NCI-H2107 (cell line): ENCODE measurements around the gene MUC12.
"Not testable (repeated sequence)": the region's sequence is repeated elsewhere in the genome, so short reads cannot be mapped to it uniquely, and the experiment has no call there.

Source experiments
- DNase-seq: peaks from one replicate; lab custom pipeline; 2025; lab: John Stamatoyannopoulos, UW

MUC12 gene, protein sequence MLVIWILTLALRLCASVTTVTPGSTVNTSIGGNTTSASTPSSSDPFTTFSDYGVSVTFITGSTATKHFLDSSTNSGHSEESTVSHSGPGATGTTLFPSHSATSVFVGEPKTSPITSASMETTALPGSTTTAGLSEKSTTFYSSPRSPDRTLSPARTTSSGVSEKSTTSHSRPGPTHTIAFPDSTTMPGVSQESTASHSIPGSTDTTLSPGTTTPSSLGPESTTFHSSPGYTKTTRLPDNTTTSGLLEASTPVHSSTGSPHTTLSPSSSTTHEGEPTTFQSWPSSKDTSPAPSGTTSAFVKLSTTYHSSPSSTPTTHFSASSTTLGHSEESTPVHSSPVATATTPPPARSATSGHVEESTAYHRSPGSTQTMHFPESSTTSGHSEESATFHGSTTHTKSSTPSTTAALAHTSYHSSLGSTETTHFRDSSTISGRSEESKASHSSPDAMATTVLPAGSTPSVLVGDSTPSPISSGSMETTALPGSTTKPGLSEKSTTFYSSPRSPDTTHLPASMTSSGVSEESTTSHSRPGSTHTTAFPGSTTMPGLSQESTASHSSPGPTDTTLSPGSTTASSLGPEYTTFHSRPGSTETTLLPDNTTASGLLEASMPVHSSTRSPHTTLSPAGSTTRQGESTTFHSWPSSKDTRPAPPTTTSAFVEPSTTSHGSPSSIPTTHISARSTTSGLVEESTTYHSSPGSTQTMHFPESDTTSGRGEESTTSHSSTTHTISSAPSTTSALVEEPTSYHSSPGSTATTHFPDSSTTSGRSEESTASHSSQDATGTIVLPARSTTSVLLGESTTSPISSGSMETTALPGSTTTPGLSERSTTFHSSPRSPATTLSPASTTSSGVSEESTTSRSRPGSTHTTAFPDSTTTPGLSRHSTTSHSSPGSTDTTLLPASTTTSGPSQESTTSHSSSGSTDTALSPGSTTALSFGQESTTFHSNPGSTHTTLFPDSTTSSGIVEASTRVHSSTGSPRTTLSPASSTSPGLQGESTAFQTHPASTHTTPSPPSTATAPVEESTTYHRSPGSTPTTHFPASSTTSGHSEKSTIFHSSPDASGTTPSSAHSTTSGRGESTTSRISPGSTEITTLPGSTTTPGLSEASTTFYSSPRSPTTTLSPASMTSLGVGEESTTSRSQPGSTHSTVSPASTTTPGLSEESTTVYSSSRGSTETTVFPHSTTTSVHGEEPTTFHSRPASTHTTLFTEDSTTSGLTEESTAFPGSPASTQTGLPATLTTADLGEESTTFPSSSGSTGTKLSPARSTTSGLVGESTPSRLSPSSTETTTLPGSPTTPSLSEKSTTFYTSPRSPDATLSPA (N-terminal part only)

DNA sequence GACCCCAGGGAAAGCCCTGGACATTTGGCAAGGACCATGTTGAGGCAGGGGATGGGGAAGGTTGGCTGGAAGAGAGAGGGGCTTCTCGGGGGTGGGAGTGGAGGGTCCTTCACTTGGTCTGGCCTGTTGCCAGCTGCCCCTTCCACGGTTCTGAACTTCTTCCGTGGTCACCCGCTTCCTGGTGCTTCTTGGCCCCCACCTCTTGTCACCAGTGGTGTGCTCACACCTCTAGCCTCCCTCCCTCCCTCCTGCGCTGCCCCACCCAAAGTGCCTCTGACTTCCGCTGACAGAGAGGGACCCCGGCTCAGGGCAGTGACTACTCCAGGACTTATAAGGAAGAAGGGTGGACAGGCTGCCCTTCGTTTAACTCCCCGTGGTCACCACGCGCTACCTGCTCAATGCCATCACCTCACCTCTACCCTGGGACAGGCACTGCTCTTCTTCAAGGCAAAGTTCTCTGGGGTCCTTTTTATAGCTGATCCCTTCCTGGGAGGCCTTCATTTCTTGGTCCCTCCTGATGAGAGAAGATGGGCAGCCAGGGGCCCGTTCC lies at the start of gene MUC12:
Gene MUC12, plus strand, starts transcription at position 500 of the 550 bp plus-strand sequence. CDS start 58 bp downstream, outside the sequence.
- no peak for DNase-seq

DNA sequence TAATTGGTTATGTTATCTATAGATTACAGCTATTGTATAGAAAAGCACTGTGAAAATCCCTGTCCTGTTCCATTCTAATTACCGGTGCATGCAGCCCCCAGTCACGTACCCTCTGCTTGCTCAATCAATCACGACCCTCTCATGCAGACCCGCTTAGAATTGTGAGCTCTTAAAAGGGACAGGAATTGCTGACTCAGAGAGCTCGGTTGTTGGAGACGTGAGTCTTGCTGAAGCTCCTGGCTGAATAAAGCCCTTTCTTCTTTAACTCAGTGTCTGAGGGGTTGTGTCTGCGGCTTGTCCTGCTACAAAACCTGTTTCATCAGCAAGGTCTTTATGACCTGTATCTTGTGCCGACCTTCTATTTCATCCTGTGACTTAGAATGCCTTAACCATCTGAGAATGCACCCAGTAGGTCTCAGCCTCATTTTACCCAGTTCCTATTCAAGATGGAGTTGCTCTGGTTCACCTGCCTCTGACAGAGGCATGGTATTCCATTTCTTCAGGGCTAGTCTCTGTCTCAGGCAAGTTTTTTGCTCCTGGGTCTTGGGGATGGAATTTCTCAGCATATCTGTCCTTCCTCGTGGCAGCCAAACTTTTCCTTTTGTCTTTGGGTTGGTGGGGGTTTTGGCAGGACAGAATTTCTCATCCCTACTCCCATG lies 49.5 kb upstream of the MUC12 start:
- DNase-seq, result not testable (repeated sequence)

DNA sequence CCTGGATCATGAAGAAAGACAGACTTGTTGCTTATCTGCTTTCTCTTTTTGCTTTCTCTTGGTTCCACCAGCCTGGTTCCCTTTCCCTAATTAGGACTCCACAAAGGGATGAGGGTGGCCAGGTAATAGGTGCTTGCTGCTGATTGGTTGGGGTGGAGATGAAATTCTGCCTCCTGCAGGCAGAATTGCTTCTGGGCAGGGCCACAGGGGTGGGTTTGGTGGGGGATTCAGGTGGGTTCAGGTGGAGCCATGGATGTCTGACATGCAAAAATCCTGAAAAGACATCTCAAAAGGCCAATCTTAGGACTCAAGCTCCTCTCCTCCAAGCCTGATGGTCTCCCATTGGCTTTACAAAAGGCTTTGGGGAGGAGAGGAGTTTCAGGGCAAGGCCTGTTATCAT lies 48.3 kb upstream of the MUC12 start:
- DNase-seq, result no peak

DNA sequence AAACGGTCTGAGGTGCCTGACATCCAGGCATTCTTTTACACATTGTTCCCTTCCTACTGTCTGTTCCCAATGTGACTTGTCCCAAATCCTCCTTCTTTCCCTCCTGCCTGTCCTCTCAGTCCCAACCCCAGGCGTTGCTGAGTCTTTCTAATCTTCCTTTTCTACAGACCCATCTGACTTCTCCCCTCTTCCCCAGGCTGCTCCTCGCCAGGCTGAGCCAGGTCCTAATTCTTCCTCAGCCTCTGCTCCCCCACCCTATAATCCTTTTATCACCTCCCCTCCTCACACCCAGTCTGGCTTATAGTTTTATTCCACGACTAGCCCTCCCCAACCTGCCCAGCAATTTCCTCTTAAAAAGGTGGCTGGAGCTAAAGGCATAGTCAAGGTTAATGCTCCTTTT lies 45.7 kb upstream of the MUC12 start:
- DNase-seq, result not testable (repeated sequence)

DNA sequence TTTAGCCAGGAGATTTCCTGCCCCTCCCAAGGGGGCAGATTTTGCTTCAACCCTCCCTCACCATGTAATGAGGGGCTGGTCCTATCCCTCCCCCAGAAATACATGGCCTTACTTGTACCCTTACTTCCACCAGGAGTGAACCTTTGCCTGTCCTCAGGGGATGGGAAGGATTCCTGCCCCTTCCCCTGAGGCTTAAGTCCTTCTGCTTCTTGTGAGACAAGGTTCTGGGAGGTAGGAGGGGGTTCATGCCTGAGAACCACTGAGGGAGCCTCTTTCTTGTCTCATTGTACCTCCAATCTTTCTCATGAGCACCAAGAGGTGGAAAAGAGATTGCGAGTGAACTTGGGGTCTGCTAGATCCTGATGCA lies 39.6 kb upstream of the MUC12 start:
- DNase-seq, result no peak

DNA sequence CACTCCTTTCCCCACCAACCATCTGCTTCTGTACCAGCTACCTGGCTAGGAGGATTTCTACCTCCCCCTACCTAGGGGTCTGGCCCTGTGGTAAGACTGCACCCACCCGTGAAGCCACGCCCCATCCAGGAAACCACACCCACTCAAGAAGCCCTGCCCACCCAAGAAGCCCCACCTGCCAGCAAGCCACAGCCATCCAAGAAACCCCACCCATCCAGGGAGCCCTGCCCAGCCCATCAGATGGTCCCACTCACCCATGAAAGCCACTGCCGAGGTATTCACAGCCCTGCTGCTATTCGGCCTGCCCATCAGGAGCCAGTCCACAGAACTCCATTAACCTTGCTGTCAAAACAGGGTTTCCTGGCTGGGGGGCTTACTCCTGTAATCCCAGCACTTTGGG lies 35.6 kb upstream of the MUC12 start:
- DNase-seq, result no peak

DNA sequence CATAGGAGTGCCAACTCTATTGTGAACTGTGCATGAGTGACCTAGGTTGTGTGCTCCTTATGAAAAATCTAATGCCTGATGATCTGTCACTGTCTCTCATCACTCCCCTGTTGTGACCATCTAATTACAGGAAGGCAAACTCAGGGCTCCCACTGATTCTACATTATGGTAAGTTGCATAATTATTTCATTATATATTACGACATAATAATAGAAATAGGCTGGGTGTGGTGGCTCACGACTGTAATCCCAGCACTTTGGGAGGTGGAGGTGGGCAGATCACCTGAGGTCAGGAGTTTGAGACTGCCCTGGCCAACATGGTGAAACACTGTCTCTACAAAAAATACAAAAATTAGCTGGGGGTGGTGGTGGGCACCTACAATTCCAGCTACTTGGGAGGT lies 34.0 kb upstream of the MUC12 start:
- DNase-seq, result not testable (repeated sequence)

DNA sequence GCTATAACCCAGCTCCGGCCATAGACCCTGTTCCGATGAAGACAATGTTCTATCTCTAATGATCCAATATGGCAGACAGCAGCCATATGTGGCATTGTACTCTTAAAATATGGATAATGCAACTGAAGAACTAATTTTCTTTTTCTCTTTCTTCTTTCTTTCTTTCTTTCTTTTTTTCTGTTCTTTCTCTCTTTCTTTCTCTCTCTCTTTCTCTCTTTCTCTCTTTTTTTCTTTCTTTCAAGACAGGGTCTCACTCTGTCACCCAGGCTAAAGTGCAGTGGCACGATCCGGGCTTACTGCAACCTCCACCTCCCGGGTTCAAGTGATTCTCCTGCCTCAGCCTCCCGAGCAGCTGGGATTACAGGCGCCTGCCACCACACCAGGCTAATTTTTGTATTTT lies 33.2 kb upstream of the MUC12 start:
- DNase-seq, result not testable (repeated sequence)

DNA sequence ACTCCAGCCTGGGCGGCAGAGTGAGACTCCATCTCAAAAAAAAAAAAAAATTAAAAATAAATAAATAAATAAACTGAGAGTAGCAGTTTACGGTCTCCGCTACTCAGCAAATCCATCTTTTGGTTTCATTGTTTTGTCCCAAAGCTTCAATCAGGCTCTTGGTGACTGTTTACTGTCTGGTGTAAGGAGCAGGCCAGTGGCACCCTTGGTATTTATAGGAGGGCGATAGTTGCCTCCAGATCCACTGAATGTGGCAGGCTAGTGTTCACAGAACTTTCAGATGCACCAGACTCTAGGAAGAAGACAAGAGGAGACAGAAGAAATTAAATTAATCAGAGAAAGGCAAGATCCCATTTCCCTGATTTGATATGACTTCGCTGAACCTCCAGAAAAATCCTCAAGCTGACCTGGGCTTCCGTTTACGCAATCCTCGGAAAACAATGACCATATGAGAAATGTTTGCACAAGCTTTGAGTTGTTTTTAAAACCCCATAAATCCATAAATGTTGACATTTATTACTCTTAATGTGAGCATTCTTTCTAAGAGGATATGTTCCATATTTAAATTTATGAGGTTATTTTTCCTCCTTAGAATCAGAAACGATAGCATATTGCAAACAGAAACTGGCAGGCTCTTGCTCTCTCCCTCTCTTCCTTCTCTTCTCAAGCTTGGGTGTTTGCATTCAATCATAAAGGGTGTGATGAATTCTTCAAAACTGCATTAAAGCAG lies 27.2 kb upstream of the MUC12 start:
- DNase-seq, result no peak

DNA sequence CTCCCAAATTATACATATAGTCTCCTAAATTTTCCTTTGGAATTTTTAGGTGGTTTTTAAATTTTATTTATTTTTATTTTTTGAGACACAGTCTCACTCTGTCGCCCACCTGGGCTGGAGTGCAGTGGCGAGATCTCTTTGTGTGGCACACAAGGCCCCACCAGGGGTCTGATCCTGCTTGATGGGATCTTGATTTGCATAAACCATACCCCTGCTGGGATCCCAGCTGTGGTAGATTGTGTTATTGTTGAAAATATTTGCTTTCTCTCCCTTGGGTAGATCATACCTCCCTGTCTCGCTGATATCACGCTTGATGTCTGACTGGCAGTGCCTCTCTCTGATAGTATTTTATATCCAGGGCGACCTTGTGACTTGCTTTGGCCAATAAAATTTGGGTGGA lies 25.7 kb upstream of the MUC12 start:
- DNase-seq, result no peak

DNA sequence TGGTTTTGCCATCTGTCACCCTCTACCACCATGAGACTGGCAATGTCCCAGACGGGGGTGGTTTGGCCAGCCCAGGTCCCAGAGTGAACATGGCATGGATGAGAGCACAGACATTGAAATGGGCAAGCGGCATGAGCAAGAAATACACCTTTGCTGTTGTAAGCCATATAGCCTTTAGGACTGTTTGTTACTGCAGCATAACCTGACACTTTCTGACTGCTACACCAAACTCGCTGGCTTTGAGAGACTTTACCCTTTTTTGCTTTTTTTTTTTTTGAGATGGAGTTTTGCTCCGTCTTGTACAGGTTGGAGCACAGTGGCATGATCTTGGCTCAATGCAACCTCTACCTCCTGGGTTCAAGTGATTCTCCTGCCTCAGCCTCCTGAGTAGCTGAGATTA lies 25.2 kb upstream of the MUC12 start:
- DNase-seq, result no peak

DNA sequence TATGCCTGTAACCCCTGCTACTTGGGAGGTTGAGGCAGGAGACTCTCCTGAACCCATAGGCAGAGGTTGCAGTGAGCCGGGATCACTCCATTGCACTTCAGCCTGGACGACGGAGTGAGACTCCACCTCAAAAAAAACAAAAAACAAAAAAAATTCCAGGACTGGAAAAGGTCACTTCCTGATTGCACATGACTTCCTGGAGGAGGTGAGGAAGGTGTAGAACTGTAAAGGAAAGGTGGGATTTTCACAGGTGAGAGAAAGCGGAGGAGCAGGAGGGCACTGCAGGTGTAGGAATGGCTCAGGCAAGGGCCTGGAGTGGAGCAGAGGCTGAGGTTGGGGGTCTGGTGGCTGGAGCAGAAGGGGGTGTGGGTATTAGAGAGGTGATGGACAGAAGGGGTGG lies 23.3 kb upstream of the MUC12 start:
- DNase-seq, result no peak

DNA sequence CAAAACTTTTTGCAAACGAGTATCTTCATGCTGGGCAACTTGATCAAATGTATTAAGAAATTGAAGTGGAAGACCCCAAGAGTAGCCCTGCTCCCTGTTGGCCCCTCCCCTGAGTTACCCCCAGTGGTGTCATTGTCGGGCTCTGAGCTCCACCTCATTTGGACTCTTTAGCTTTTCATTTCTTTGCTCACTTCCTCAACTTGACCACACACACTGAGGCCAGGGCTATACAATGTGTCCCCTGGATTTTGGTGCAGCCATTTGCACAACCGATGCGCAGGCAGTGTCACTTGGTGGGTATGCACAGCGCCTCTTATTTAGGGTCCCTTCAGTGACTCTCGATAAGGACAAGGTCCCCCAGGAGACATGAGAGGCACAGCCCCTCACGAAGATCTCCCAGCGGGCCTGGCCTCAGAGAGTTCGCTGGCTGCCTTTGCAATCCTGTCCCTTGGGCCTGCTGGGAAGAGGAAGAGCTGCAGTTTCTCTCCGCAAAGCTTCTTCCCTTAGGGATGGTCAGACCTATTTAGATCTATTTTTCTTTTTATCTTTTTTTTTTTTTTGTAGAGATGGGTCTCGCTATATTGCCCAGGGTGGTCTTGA lies 22.5 kb upstream of the MUC12 start:
- no peak for DNase-seq

DNA sequence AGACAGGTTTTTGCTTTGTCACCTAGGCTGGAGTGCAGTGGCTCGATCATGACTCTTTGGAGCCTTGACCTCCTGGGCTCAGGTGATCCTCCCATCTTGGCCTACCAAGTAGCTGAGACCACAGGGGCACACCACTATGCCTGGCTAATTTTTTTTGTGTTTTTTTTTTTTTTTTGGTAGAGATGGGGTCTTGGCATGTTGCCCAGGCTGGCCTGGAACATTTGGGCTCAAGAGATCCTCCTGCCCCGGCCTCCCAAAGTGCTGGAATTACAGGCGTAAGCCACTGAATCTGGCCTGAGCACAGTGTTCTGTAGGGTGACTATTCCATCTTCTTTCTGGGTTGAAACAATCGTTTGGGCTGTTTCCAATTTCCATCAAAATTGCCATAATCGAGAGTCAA lies 21.6 kb upstream of the MUC12 start:
- no peak for DNase-seq

DNA sequence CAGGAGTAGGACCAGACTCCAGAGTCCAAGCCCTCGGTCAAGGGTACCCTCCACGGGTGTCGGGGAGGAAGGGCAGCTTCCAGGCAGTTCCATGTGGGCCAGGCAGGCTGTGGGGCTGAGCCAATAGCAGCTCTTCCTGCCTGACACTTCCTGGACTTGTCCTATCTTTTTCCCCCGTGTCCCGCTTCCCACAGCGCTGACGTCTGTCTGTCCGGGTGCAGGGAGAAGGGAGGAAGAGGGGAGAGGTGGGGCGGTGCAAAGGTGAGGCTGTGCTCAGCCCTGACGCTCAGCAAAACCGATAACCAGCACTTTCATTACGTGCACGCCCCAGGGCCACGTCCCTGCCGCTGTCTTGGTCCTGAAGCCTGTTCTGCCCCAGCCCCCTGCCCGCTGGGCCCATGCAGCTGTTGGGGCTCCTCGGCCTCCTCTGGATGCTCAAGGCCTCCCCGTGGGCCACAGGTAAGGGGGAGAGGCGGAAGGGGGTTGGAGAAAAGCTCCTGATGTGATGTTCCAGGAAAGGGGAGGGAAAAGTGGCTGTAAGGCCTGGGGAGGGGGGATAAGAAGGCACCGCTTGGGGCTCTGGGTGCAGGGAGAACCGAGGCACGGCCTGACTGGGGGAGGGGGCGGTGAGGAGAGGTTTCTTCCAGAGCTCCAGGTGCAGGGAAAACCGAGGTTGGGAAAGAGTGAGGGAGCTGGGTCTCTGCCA lies 20.0 kb upstream of the MUC12 start, which contains the start of gene MUC3A:
Gene MUC3A, plus strand, starts transcription at position 308 of the 706 bp plus-strand sequence. Its CDS starts 91 bp downstream, at position 399.
- no peak for DNase-seq

DNA sequence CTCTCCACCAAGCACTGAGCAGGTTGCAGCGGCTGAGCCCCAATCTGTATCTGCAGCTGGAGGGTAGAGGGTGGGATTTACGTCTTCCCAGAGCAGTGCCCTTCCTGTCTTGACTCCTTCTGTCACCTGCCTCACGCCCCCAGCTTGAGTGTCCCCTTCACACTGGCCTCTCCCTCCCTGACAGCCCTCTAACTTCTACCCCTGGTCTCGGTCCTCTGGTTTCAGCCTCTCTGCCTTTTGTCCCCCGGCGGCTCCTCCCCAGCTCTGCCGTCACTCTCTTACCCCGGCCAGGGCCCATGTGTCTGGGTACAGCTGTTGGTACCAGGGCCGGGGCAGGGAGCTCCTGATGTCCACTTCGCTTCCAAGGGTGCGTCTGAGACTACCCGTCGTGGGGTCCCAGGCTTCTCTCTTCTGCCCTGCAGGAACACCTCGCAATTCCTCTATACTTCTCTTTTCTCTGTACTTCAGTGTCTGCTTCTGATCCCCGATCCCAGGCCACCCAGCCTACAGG lies 19.4 kb upstream of the MUC12 start:
- DNase-seq, result no peak

DNA sequence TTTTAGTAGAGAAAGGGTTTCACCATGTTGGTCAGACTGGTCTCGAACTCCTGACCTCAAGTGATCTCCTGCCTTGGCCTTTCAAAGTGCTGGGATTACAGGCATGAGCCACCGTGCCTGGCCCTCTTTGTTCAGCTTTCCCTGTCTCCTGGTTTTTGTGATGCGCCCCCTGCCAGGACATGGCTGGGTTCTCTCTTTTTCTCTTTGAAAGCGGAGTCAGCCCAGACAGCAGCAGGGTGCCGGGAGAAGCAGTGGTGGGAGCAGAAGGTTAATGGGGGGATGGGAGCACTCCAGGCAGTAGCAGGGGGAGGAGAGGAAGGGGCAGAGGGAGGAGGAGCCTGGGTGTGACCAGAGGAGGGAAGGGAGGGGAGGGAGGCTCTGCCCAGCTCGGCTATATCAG lies 18.2 kb upstream of the MUC12 start:
- no peak for DNase-seq

DNA sequence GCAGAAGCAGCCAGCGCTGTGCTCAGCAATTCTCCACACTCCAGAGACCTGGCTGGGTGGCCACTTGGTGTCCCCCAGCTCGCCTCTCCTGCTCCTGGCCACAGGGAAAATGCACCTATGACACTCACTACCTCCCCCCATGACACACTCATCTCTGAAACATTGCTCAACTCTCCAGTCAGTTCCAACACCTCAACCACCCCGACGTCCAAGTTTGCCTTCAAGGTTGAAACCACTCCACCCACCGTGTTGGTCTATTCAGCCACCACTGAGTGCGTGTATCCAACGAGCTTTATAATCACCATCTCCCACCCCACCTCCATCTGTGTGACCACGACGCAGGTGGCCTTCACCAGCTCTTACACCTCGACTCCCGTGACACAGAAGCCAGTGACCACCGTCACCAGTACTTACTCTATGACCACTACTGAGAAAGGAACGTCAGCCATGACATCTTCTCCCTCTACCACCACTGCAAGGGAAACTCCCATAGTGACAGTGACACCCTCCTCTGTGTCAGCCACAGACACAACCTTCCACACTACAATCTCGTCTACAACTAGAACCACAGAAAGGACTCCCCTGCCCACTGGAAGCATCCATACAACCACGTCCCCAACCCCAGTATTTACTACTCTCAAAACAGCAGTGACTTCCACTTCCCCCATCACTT lies 17.3 kb upstream of the MUC12 start:
- DNase-seq, result no peak

DNA sequence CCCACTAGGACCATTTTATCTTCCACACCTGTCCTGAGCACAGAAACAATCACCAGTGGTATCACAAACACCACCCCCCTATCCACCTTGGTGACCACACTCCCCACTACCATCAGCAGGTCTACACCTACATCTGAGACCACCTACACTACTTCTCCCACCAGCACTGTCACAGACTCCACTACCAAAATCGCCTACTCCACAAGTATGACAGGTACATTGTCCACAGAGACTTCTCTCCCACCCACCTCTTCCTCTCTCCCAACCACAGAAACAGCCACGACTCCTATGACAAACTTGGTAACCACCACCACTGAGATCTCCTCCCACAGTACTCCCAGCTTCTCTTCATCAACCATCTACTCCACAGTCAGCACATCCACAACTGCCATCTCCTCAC lies 16.7 kb upstream of the MUC12 start:
- DNase-seq, result no peak
